Skin of body (tissue), 2 donors: ENCODE measurements around the gene RSRC1. TPM values are rescaled to one million over a fixed set of nuclear protein-coding genes. Genes with fewer than 3 reads are reported as not detected.
"Not testable (repeated sequence)": the region's sequence is repeated elsewhere in the genome, so short reads cannot be mapped to it uniquely, and the experiment has no call there.

ENCODE experiments used
- DNase-seq: peaks from one replicate; lab custom pipeline; 2025; lab: John Stamatoyannopoulos, UW
- total RNA-seq: library from RNA; depleted of rRNA; stranded (reverse); fragments of >200 nt; gene quantifications from one replicate; pipeline ENCODE4 v1.2.3, GENCODE V29; 2014

RSRC1 gene
- total RNA-seq, result 54.2 TPM

DNA sequence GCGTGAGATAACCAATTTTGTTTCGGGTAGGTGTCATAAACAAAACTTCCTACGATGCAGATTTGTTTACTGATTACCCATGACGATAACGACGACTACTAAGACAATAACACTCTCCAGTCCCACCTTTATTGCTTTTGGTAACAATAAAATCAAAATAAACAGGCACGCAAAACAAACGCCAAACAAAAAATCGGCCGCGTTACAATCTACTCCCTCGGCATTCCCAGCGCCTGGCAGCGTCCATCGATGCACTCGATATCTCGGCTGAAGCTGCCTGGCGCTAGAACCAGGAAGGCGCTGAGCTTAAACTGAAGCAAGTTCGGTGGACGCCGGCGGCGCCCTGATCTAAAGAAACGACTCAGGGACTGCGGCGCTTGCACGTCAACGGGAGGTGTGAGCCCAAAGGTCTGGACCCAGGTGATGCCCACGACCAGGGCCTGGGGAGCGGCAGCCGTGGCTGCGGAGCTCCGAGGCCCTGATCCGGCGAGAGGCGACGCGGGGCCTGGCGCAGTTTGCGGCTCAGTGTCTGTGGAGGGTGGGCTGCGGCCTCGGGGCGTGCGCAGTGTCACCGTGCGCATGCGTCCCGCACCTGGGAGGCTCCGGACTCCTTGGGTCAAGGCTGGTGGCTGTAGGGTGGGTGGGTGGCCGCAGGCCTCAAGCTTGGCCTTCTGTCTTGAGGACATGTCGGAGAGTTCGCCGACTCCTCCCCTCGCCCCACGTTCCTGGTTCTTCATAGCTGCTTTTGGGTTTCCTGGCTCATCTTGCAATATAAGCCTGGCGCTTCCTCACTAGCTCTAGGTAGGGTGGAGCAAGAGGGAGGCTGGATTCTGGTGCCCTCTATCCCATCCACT lies at the start of gene RSRC1:
TSS of gene RSRC1 (plus strand) at position 286 of the 854 bp plus-strand sequence. CDS start 12,016 bp downstream, outside the sequence.
- DNase-seq, result peak; percentile 91

DNA sequence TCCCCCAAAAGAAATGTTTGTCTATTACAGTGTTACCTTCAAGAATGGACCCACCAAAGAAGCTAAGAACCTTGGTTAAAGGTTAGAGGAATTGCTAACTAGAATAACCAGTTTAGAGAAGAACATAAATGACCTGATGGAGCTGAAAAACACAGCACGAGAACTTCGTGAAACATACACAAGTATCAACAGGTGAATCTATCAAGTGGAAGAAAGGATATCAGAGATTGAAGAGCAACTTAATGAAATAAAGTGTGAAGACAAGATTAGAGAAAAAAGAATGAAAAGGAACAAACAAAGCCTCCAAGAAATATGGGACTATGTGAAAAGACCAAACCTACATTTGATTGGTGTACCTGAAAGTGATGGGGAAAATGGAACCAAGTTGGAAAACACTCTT lies 44.3 kb upstream of the RSRC1 start:
- DNase-seq, result not testable (repeated sequence)

- DNase-seq, result no peak
Observed at GRCh38 chr3:158072790-158073189, 37.1 kb upstream of the RSRC1 start.

DNA sequence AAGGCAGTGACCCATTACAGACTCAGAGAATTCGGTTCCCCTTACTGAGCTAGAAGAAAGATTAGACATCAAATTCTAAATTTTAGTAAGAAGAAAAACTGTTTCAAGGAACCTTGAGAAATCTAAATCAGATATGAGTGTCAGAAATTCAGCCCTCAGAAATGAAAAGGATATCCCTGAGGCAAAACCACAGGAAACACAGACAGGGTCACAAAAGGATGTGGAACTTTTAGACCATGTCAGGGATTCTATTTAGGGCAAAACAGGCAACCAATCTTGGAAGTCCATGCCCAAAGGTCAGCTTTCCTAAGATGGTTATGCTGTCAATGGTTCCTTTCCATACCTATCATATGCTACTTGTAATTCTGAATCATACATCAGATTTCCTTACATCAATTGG lies 35.3 kb upstream of the RSRC1 start:
- DNase-seq, result no peak

GRCh38 chr3:158079599-158079998 lies 30.3 kb upstream of the RSRC1 start:
- no peak for DNase-seq

GRCh38 chr3:158084651-158085050 lies 25.2 kb upstream of the RSRC1 start:
- peak; percentile 90 for DNase-seq

- DNase-seq, result peak; percentile 15
Observed at GRCh38 chr3:158085358-158085757, 24.5 kb upstream of the RSRC1 start.

DNA sequence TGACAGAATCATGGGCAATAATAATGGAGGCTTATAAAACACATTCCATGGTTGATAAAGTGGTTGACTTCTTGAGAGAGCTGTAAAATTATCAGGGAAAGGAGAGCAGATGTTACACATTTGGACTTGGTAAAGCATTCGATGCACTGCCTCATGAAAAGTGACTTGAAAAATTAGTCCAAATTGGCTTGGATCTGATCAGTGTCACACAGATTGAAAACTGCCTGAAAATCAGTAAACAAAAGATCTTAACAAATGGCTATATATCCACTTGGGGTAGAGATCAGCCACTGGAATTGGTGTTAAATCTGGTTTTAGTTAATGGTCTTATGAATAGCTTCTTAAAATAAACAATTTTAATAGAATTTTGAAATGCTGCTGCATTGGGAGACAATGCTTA lies 24.0 kb upstream of the RSRC1 start:
- DNase-seq, result peak; percentile 78

- DNase-seq, result no peak
Observed at GRCh38 chr3:158086361-158086760, 23.5 kb upstream of the RSRC1 start.

DNA sequence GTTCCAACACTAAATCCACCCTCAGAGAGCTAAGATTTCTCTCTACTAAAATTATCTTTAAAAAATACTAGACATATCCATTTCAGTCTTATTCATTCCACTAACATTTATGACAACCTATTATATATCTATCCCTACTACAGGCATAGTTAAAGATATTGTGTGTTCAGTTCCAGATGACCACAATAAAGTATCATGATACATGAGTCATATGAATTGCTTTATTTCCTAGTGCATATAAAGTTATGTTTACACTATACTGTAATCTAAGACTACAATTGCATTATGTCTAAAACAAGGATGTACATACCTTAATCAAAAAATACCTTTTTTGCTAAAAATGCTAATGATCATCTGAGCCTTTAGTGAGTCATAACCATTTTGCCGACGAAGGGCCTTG lies 23.1 kb upstream of the RSRC1 start:
- DNase-seq, result no peak

GRCh38 chr3:158091531-158091930 lies 18.4 kb upstream of the RSRC1 start:
- peak; percentile 21 for DNase-seq

DNA sequence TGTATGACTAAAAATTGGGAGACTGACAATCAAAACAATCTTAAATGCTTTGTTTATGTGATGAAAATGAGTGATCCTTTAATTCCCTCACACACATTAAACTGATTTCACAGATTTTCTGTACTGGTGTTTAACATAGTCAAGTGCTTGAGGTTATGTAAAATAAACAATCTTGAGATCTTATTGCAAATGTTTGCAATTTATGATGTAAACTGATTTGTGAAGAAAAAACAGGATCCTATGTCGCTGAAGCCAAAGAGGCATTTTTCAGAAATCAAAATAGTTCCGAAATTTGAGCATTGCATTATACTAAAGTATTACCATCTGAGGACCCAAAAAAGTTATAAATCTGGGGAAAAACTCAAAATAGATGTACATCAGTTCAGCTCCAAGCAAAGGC lies 16.4 kb upstream of the RSRC1 start:
- no peak for DNase-seq

DNA sequence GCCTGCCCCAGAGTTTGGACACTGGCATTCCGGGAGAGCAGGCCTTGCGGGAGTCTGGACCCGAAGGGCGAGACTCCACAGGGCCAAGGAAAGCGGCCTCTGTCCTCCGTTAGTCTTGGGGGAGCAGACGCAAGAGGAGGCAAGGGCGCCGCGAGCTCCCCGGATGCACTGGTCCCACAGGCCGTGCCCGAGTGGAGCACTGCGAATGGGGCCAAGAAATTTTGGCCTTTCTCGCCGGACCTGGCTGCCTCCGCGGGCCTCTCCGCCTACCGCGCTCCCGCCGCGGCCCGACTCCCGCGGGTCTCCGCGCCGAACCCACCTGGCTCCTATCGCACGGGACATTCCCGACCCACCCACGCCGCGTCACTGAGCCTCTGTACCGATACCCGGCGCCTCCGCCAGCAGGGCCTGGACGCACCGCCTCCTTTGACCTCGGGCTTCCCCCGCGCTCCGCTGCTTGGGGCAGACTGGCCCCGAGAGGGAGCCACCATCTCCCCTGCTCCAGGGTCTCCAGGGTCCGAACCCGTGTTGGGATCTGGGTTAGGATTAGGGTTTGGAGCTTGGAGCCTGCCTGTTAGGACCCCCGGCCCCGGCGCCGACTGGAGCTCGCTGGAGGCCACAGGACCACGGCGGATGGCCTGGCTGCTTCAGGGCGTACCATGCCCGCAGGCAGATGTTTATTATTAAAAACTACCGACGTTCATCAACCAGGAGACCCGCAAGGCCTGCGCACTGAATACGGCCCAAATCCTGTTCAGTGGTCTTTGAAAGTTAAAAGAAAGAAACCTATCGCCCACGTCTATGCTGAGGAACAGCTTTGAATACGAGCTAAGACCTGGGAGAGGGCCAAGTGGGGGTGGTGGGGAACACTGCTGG lies 15.4 kb upstream of the RSRC1 start:
- DNase-seq, result no peak

DNA sequence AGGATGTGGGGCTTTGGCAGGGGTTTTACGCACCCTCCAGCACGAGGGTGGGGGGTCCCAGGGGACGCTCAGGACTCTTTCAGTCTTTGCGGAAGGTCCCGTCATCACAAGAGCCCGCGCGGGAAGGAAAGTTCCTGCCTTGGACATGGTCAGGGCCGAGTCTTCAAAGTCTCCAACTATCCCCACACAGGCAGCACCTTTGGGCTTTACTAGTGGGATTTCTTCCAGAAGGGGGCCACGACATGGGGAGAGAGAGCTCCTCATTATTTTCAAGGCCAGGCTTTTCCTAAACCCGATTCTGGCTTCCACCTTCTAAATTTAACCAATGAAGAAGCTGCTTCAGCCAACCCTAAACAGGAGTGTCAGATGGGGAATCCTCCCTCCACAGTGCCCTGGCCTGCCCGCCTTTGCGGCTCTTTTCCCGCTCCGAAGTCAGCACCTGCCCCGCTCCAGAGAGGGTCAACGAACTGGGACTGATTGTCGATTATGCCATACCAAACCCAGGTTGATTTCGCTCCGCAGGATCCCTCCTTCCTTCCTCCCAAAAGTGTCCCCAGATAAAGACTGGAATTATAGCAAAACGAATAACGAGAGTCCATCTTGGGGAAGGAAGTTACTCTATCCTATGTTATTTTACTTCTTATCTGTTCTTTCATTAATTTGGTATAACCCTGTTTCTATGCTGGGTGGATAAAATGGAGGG lies 14.6 kb upstream of the RSRC1 start:
- no peak for DNase-seq

DNA sequence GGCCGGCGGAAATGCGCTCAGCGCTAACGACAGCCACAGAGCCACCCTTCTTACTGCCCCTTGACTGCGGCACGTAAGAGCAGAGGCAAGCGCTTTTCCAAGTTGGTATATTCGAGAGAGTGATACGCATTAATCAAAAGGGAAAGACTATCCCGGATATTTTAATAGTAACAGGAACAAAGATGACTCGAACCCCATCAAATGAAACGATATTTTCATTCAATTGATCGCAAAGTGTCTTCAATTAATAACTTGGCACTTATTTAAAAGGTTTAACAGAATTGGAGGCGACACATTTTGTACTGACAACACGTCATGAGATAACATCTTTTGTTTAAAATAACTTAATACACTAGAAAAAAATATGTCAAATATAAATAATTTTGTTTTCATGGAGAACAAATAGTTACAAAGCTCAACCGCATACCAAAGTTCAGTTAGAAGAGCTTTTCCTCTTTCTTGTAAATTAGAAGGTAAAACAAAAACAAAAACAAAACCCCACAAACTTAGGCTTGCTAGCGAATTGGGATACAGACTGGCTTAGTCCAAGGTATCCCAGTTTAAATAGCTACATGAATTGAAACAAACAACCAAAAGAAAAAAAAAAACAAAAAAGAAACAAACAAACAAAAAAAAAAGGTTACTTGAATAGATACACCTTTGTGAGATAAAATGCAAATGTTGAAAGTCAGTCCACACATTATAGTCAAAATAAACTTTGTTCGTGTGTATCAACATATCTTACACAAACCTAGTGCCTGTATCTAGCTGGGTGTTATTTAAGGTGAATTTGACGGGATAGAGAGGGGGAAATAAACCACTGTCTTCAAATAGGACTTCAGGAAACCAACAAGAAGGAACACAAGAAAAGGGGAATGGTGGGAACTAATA lies 13.8 kb upstream of the RSRC1 start:
- DNase-seq, result no peak

DNA sequence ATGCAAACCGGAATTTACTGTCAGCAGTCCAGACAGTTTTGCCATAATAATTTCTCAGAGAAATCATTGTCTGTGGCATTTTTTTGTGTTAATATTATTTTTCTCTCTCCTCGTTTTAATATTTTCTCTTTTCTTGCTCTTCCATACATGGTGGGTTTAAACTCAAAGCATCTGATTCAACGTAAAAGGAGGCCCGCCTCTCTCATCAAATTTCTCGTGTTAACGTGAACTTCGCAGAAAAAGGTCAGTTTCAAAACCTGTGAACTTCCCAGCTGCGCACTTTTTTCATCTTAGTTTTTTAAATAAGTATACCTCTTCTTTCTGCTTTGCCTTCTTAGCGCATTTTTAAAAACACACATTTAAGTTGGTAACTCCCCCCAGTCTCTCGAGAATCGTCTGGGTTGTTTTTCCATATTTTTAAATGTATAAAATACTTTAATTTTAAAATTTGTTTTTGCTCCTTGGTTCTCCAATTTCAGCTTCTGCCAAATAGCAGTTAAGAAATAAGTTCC lies 12.8 kb upstream of the RSRC1 start:
- no peak for DNase-seq

GRCh38 chr3:158097593-158098308 lies 12.1 kb upstream of the RSRC1 start:
- no peak for DNase-seq

DNA sequence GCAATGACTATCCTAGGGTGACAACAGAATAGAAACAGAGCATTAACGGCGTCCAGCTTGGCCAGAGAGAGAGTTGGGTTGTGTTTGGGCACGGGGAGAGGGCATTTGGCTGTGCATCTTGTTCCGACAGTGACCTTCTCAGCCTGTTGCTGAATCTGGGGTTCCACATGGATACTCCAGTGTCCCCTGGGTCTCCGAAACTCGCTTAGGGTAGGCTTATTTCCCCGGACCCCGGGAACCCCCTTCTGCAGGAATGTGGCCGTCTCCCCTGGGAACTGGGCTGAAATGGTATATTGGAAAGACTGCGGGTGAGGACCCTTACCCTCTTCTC lies 11.6 kb upstream of the RSRC1 start:
- DNase-seq, result no peak

- DNase-seq, result no peak
Observed at GRCh38 chr3:158098834-158099424, 11.0 kb upstream of the RSRC1 start.

DNA sequence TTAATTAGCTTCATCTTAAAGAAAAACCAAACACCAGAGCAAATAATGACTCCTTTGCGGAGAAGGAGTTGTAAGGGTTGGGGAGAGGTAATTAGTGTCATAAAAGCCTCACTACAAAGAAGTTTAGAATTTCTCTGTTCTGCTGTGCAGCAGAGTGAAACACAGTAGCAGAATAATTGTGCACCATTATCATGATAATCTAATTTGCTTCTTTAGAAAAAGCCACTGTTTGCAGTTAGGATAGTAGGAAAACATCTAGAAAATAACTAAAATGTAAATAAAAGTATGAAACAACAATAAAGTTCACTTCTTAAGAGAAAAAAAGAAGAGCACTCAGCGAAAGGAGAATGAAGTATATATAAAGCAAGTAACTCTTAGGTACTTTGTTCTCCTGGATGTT lies 9.2 kb upstream of the RSRC1 start:
- DNase-seq, result no peak
